Limb (tissue), 2 donors: ENCODE measurements around the gene YWHAB.

Source experiments
- DNase-seq, 2 donors: peaks; one replicate each; pipeline ENCODE4 v3.0.0-alpha.2; 2016; ENCODE audit errors: extremely low spot score in 2 of 2

Gene YWHAB

GRCh38 chr20:44950368-44950767 is 64.9 kb downstream of the YWHAB start:
- DNase-seq = no peak

DNA sequence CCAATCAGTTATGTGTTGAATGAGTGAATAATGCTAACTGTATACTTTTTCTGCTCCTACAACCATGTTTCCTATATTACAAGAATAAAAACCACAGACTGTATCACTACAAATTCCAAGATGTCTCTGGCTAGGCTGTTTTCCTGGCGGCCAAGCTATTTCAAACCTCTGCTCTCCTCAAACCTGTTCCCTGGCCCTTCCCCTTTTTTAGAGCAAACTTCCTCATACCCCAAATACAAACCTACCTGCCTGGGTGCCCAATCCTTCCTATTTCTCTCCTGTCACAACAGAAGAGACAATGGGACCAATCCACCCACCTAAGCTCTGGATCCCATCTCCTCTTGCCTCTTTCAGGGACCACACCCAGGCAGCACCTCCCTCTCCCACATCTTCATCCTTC is 67.2 kb downstream of the YWHAB start:
- DNase-seq = no peak

GRCh38 chr20:44954211-44954610 is 68.7 kb downstream of the YWHAB start:
- no peak for DNase-seq

DNA sequence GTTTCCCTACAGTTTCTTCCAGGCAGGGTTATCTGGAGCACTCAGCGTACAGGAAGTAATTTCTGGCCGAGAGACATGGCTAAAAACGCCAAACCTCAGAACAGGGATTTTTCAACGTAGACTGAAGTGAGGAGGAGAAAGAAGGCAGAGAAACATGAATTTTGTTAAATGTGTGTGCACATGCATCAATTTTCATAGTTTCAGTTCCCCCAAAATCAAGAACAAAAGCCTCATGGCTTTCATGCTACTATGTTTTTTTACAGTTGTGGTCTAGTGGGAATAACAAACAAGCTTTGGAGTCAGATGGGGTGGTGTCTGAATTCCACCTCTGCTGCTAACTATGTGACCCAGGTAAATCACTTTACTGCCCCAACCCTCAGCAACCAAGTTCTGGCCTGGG is 69.8 kb downstream of the YWHAB start:
- no peak for DNase-seq

DNA sequence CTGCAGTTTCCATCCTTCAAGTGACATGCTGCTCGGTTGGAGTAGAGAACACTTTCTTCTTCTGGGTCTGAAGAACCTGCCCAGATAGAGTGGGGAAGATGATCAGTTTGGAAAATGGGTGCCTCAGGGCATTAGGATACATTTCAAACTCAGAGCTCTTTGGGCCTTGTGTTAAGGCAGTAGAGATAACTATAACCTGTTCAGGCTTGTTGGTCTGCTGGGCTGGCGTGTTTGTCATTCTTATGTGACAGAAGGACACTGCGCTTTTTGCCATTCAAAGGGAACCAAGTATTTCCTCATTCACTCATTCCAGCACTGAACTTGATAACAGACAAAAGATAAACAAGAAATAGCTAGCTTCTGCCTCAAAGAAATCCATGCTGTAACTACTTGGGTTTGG is 70.9 kb downstream of the YWHAB start:
- DNase-seq = no peak
